Chondrocyte (in vitro differentiated cells): Measurements from ENCODE around the gene DNAJC1. TPM values are rescaled to one million over a fixed set of nuclear protein-coding genes. Genes with fewer than 3 reads are reported as not detected.

ENCODE experiments used
- DNase-seq: peaks from one replicate; pipeline ENCODE4 v3.0.0; 2021; ENCODE audit warnings: mixed read lengths, low spot score
- H3K27ac Mint-ChIP-seq: one replicate; pipeline ENCODE4 v1.8.0; 2021; ENCODE audit warnings: mild to moderate bottlenecking, moderate library complexity, mixed read lengths; ENCODE audit not compliant: unreplicated experiment
- H3K27me3 Mint-ChIP-seq: 2 replicates; pipeline ENCODE4 v1.8.0; 2021; ENCODE audit warnings: low read depth, mixed read lengths
- H3K36me3 Mint-ChIP-seq: 2 replicates; pipeline ENCODE4 v1.8.0; 2021; ENCODE audit warnings: low read depth, mixed read lengths
- H3K4me1 Mint-ChIP-seq: 2 replicates; pipeline ENCODE4 v1.8.0; 2021; ENCODE audit warnings: low read depth, mild to moderate bottlenecking, mixed read lengths
- H3K4me3 Mint-ChIP-seq: one replicate; pipeline ENCODE4 v1.8.0; 2021; ENCODE audit warnings: mild to moderate bottlenecking, moderate library complexity, mixed read lengths; ENCODE audit not compliant: unreplicated experiment
- H3K9me3 Mint-ChIP-seq: 2 replicates; pipeline ENCODE4 v1.8.0; 2021; ENCODE audit warnings: low read depth, mixed read lengths
- CTCF ChIP-seq: fragments of 200-600 bp; sonication (generic); IDR thresholded peaks from 2 replicates; pipeline ENCODE4 v1.5.0; 2021; ENCODE audit warnings: antibody characterized with exemption, mild to moderate bottlenecking, moderate library complexity
- total RNA-seq: library from RNA; stranded (reverse); gene quantifications from 3 replicates; pipeline ENCODE4 v1.2.1, GENCODE V29; 2021

The DNAJC1 gene
- total RNA-seq, 1 donor from 2014 or later: 45.1 TPM

- Mint-ChIP-seq H3K9me3 (peaks cover 3% of the 10 kb centered on the region), H3K36me3 (peaks cover 4% of the 10 kb centered on the region), H3K27me3 (no peaks in the 10 kb centered on the region), H3K4me3 (no peak overlapping the region), H3K27ac (no peak overlapping the region), H3K4me1 (peaks cover 6% of the 10 kb centered on the region)
- no peak for TF ChIP-seq CTCF
- no peak for DNase-seq
Observed at GRCh38 chr10:21814866-21815265, 188.7 kb downstream of the DNAJC1 start.

- Mint-ChIP-seq H3K9me3 (peaks cover 3% of the 10 kb centered on the region), H3K27me3 (no peaks in the 10 kb centered on the region), H3K27ac (no peak overlapping the region), H3K4me3 (no peak overlapping the region), H3K36me3 (peaks cover 4% of the 10 kb centered on the region), H3K4me1 (peaks cover 6% of the 10 kb centered on the region)
- no peak for DNase-seq
- TF ChIP-seq CTCF: no peak
Observed at GRCh38 chr10:21813946-21814345, 189.6 kb downstream of the DNAJC1 start.

GRCh38 chr10:21811245-21811585 lies 192.3 kb downstream of the DNAJC1 start:
- Mint-ChIP-seq H3K27me3 (no peaks in the 10 kb centered on the region), H3K9me3 (peaks cover 3% of the 10 kb centered on the region), H3K36me3 (peaks cover 4% of the 10 kb centered on the region), H3K27ac (no peak overlapping the region), H3K4me1 (peaks cover 11% of the 10 kb centered on the region), H3K4me3 (no peak overlapping the region)
- no peak for DNase-seq
- no peak for TF ChIP-seq CTCF

GRCh38 chr10:21810582-21811244 lies 192.8 kb downstream of the DNAJC1 start:
- H3K4me3 Mint-ChIP-seq: no peak overlapping the region
- peaks cover 11% of the 10 kb centered on the region for H3K4me1 Mint-ChIP-seq
- TF ChIP-seq CTCF: no peak
- peaks cover 3% of the 10 kb centered on the region for H3K9me3 Mint-ChIP-seq
- no peaks in the 10 kb centered on the region for H3K27me3 Mint-ChIP-seq
- no peak for DNase-seq
- no peak overlapping the region for H3K27ac Mint-ChIP-seq
- H3K36me3 Mint-ChIP-seq: peaks cover 4% of the 10 kb centered on the region

- TF ChIP-seq CTCF: no peak
- peaks cover 11% of the 10 kb centered on the region for H3K4me1 Mint-ChIP-seq
- no peaks in the 10 kb centered on the region for H3K27me3 Mint-ChIP-seq
- no peak overlapping the region for H3K4me3 Mint-ChIP-seq
- no peak overlapping the region for H3K27ac Mint-ChIP-seq
- DNase-seq: no peak
- H3K9me3 Mint-ChIP-seq: no peaks in the 10 kb centered on the region
- no peaks in the 10 kb centered on the region for H3K36me3 Mint-ChIP-seq
Observed at GRCh38 chr10:21808550-21808949, 195.0 kb downstream of the DNAJC1 start.
